Fibroblast of lung (primary cell): ENCODE data around the gene ELMO1. TPM values are rescaled to one million over a fixed set of nuclear protein-coding genes. Genes with fewer than 3 reads are reported as not detected.

ENCODE experiments used
- DNase-seq, 2 donors: peaks; one replicate each; pipeline versions ENCODE4 v3.0.0 to v3.0.0-alpha.2; 2010; ENCODE audit warnings: low read depth in 2 of 2
- H2AFZ ChIP-seq: 2 replicates; pipeline ENCODE4 v1.5.1; 2012; ENCODE audit warnings: low read length, control low read depth, inconsistent platforms
- H3K27ac ChIP-seq: 2 replicates; pipeline ENCODE4 v1.5.1; 2011; ENCODE audit warnings: low read length, control low read depth; ENCODE audit not compliant: insufficient read depth
- H3K27me3 ChIP-seq: 2 replicates; pipeline ENCODE4 v1.5.1; 2011; ENCODE audit warnings: mild to moderate bottlenecking, low read length; ENCODE audit not compliant: control insufficient read depth, insufficient read depth
- H3K36me3 ChIP-seq: 2 replicates; pipeline ENCODE4 v1.5.1; 2011; ENCODE audit warnings: low read length; ENCODE audit not compliant: control insufficient read depth, insufficient read depth
- H3K4me1 ChIP-seq: 2 replicates; pipeline ENCODE4 v1.5.1; 2011; ENCODE audit warnings: low read length; ENCODE audit not compliant: control insufficient read depth, insufficient read depth; ENCODE audit errors: extremely low read depth
- H3K4me2 ChIP-seq: 2 replicates; pipeline ENCODE4 v1.5.1; 2011; ENCODE audit warnings: low read length, control low read depth; ENCODE audit not compliant: insufficient read depth; ENCODE audit errors: extremely low read depth
- H3K4me3 ChIP-seq, 4 experiments: fragments of 200-600 bp in 1 of 4; sonication (generic) in 1 of 4; replicated peaks in 1 of 4; 2 replicates each; pipeline ENCODE4 v1.5.1; 2011 to 2016; ENCODE audit warnings: low read length in 4 of 4, low read depth in 3 of 4, mild to moderate bottlenecking in 3 of 4, control low read depth in 2 of 4, inconsistent platforms in 1 of 4, mixed read lengths in 1 of 4; ENCODE audit not compliant: insufficient read depth in 1 of 4; ENCODE audit errors: control extremely low read depth in 1 of 4
- H3K79me2 ChIP-seq: 2 replicates; pipeline ENCODE4 v1.5.1; 2012; ENCODE audit warnings: mild to moderate bottlenecking, low read length, inconsistent platforms; ENCODE audit not compliant: control insufficient read depth, insufficient read depth
- H3K9ac ChIP-seq: 2 replicates; pipeline ENCODE4 v1.5.1; 2011; ENCODE audit warnings: mild to moderate bottlenecking, low read length, control low read depth; ENCODE audit not compliant: insufficient read depth
- H3K9me3 ChIP-seq: 2 replicates; pipeline ENCODE4 v1.5.1; 2012; ENCODE audit warnings: low read depth, low read length; ENCODE audit not compliant: control insufficient read depth, insufficient read depth
- H4K20me1 ChIP-seq: 2 replicates; pipeline ENCODE4 v1.5.1; 2011; ENCODE audit warnings: low read length; ENCODE audit not compliant: control insufficient read depth, insufficient read depth; ENCODE audit errors: extremely low read depth
- CTCF ChIP-seq, 2 donors: IDR thresholded peaks in 1 of 2; conservative IDR thresholded peaks in 1 of 2; 1 replicate in 1 of 2; 2 replicates in 1 of 2; pipeline ENCODE4 v1.5.1; 2011 to 2012; ENCODE audit warnings: low read length in 2 of 2, control low read depth in 1 of 2, inconsistent platforms in 1 of 2, low read depth in 1 of 2, mild to moderate bottlenecking in 1 of 2
- EZH2 ChIP-seq: IDR thresholded peaks from 2 replicates; pipeline ENCODE4 v1.5.1; 2012; ENCODE audit warnings: low read length, control low read depth, mild to moderate bottlenecking; ENCODE audit errors: missing control alignments
- polyA plus RNA-seq, 2 donors: library from polyadenylated mRNA; depleted of rRNA in 1 of 2; stranded (reverse) in 1 of 2; unstranded in 1 of 2; fragments of >200 nt; gene quantifications; 2 replicates each; pipeline ENCODE4 v1.2.1, GENCODE V29; 2011 to 2012; ENCODE audit warnings: missing spikeins in 1 of 2
- total RNA-seq: library from RNA; depleted of rRNA; stranded (reverse); fragments of >200 nt; gene quantifications from 2 replicates; pipeline ENCODE4 v1.2.1, GENCODE V29; 2014

The ELMO1 gene
- total and polyA plus RNA-seq, 2 donors (not counting 1 experiment from before 2014, with no cell fraction given), result 0.50 TPM; not detected in 1

- no peak overlapping the region for H3K9ac ChIP-seq
- no peak overlapping the region for H2AFZ ChIP-seq
- no peak overlapping the region for H3K4me2 ChIP-seq
- H3K9me3 ChIP-seq, result no peaks in the 10 kb centered on the region
- no peak overlapping the region for H3K4me3 ChIP-seq
- H3K27me3 ChIP-seq, result no peaks in the 10 kb centered on the region
- H4K20me1 ChIP-seq, result no peaks in the 10 kb centered on the region
- no peaks in the 10 kb centered on the region for H3K4me1 ChIP-seq
- no peak for DNase-seq
- TF ChIP-seq CTCF (conservative IDR thresholded peaks at IDR 0.05 in 1 of 2, IDR thresholded peaks at IDR 0.05 in 1 of 2; ENCODE audit: low read depth in 1 of 2, low read length in 2 of 2) (no peak), EZH2 (no peak)
- H3K27ac ChIP-seq, result no peak overlapping the region
- H3K79me2 ChIP-seq, result no peaks in the 10 kb centered on the region
- H3K36me3 ChIP-seq, result no peaks in the 10 kb centered on the region
Observed at GRCh38 chr7:36855330-36855729, 593.3 kb downstream of the ELMO1 start.

- Histone ChIP-seq H3K4me1 (no peaks in the 10 kb centered on the region), H3K27ac (no peak overlapping the region), H2AFZ (no peak overlapping the region), H3K36me3 (no peaks in the 10 kb centered on the region), H3K4me3 (no peak overlapping the region), H3K4me2 (no peak overlapping the region), H3K9me3 (no peaks in the 10 kb centered on the region), H4K20me1 (no peaks in the 10 kb centered on the region), H3K9ac (no peak overlapping the region), H3K79me2 (no peaks in the 10 kb centered on the region), H3K27me3 (no peaks in the 10 kb centered on the region)
- DNase-seq, result no peak
- TF ChIP-seq CTCF (conservative IDR thresholded peaks at IDR 0.05 in 1 of 2, IDR thresholded peaks at IDR 0.05 in 1 of 2; ENCODE audit: low read depth in 1 of 2, low read length in 2 of 2) (no peak), EZH2 (no peak)
Observed at GRCh38 chr7:36854652-36855051, 594.0 kb downstream of the ELMO1 start.

DNA sequence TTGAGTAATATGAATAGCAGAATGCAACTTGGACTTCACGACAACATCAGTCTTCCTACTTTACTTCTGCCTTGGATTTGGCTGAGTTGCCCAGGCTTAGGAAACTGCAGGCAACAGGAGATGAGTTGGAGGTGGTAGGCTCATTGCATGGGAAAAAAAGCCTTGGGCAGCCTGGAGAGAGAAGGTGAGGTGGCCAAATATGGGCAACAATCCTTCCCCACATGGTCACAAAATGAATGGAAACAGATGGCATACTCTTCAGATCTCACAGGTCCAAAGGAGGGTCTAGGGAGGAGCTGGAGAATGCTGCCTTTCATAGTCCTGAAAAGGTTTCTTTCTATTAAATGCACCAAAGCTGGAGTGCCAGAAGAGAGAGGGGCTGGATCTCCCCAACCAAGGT, 595.7 kb downstream of the ELMO1 start:
- TF ChIP-seq EZH2 (no peak), CTCF (conservative IDR thresholded peaks at IDR 0.05 in 1 of 2, IDR thresholded peaks at IDR 0.05 in 1 of 2; ENCODE audit: low read depth in 1 of 2, low read length in 2 of 2) (no peak)
- no peaks in the 10 kb centered on the region for H4K20me1 ChIP-seq
- H3K4me3 ChIP-seq, result no peak overlapping the region
- DNase-seq, result no peak
- no peaks in the 10 kb centered on the region for H3K9me3 ChIP-seq
- H3K4me1 ChIP-seq, result no peaks in the 10 kb centered on the region
- H3K4me2 ChIP-seq, result no peak overlapping the region
- H3K36me3 ChIP-seq, result no peaks in the 10 kb centered on the region
- no peak overlapping the region for H2AFZ ChIP-seq
- no peak overlapping the region for H3K27ac ChIP-seq
- H3K9ac ChIP-seq, result no peak overlapping the region
- no peaks in the 10 kb centered on the region for H3K27me3 ChIP-seq
- no peaks in the 10 kb centered on the region for H3K79me2 ChIP-seq
